GM23338 (cell line): ENCODE data around the gene AK2. TPM values are rescaled to one million over a fixed set of nuclear protein-coding genes. Genes with fewer than 3 reads are reported as not detected.

Experiments used
- ATAC-seq: fragments of 200-7000 bp; cut with Tn5 transposase; 3 replicates; pipeline ENCODE4 v1.9.1; 2020
- DNase-seq: peaks from one replicate; pipeline ENCODE4 v3.0.0-alpha.2; 2015; ENCODE audit warnings: low spot score
- H2AFZ ChIP-seq: fragments of 200-600 bp; sonication (generic); 2 replicates; pipeline ENCODE4 v1.8.0; 2016; ENCODE audit warnings: antibody characterized with exemption, mild to moderate bottlenecking, moderate library complexity
- H3F3A ChIP-seq: fragments of 200-600 bp; sonication (generic); replicated peaks from 2 replicates; pipeline ENCODE4 v1.8.0; 2017; ENCODE audit warnings: antibody characterized with exemption, mixed run types, low read depth
- H3K27ac ChIP-seq: fragments of 200-600 bp; sonication (generic); 2 replicates; pipeline ENCODE4 v1.6.1; 2016; ENCODE audit warnings: low read depth
- H3K27me3 ChIP-seq: fragments of 200-600 bp; sonication (generic); 2 replicates; pipeline ENCODE4 v1.8.0; 2016; ENCODE audit warnings: mild to moderate bottlenecking, mixed run types, moderate library complexity; ENCODE audit not compliant: insufficient read depth
- H3K36me3 ChIP-seq: fragments of 200-600 bp; sonication (generic); 2 replicates; pipeline ENCODE4 v1.8.0; 2016; ENCODE audit warnings: mild to moderate bottlenecking; ENCODE audit not compliant: insufficient read depth
- H3K4me1 ChIP-seq: fragments of 200-600 bp; sonication (generic); 2 replicates; pipeline ENCODE4 v1.8.0; 2016; ENCODE audit warnings: mild to moderate bottlenecking, moderate library complexity; ENCODE audit not compliant: insufficient read depth
- H3K4me2 ChIP-seq: fragments of 200-600 bp; sonication (generic); 2 replicates; pipeline ENCODE4 v1.7.1; 2017; ENCODE audit warnings: mixed run types
- H3K4me3 ChIP-seq: fragments of 200-600 bp; sonication (generic); 2 replicates; pipeline ENCODE4 v1.6.1; 2016; ENCODE audit warnings: mixed run types
- H3K79me2 ChIP-seq: fragments of 200-600 bp; sonication (generic); replicated peaks from 2 replicates; pipeline ENCODE4 v1.8.0; 2017; ENCODE audit warnings: mild to moderate bottlenecking; ENCODE audit not compliant: insufficient read depth
- H3K9me2 ChIP-seq: fragments of 200-600 bp; sonication (generic); 2 replicates; pipeline ENCODE4 v1.8.0; 2017; ENCODE audit not compliant: insufficient read depth
- H4K20me1 ChIP-seq: fragments of 200-600 bp; sonication (generic); replicated peaks from 2 replicates; pipeline ENCODE4 v1.8.0; 2017; ENCODE audit warnings: mild to moderate bottlenecking; ENCODE audit not compliant: insufficient read depth
- H3K27ac Mint-ChIP-seq: 2 replicates; pipeline ENCODE4 v1.8.0; 2020; ENCODE audit warnings: inconsistent platforms, mild to moderate bottlenecking, moderate library complexity, mixed read lengths
- H3K27me3 Mint-ChIP-seq: 3 replicates; pipeline ENCODE4 v1.8.0; 2022; ENCODE audit warnings: low read depth, mild to moderate bottlenecking, moderate library complexity, mixed read lengths, inconsistent platforms; ENCODE audit not compliant: insufficient read depth, poor library complexity
- H3K36me3 Mint-ChIP-seq: 3 replicates; pipeline ENCODE4 v1.8.0; 2021; ENCODE audit warnings: low read depth, mild to moderate bottlenecking, inconsistent platforms, moderate library complexity, mixed read lengths
- H3K4me1 Mint-ChIP-seq: 3 replicates; pipeline ENCODE4 v1.8.0; 2020; ENCODE audit warnings: mild to moderate bottlenecking, inconsistent platforms, mixed read lengths
- H3K4me3 Mint-ChIP-seq: 3 replicates; pipeline ENCODE4 v1.8.0; 2021; ENCODE audit warnings: moderate library complexity, mild to moderate bottlenecking, inconsistent platforms, mixed read lengths
- H3K9me3 Mint-ChIP-seq: 3 replicates; pipeline ENCODE4 v1.8.0; 2020; ENCODE audit warnings: moderate library complexity, mild to moderate bottlenecking, inconsistent platforms, mixed read lengths
- CREB1 ChIP-seq: fragments of 250-450 bp; sonication (Bioruptor Pico); IDR thresholded peaks from 2 replicates; pipeline ENCODE4 v1.5.0; 2020; ENCODE audit warnings: low read depth, mild to moderate bottlenecking, moderate library complexity
- CTCF ChIP-seq, 2 experiments: fragments of 200-600 bp in 1 of 2; sonication (generic) in 1 of 2; conservative IDR thresholded peaks; 2 replicates each; pipeline versions ENCODE4 v1.5.1 to v1.6.1; 2016 to 2017; ENCODE audit warnings: antibody characterized with exemption in 2 of 2, low read depth in 2 of 2, mild to moderate bottlenecking in 2 of 2, moderate library complexity in 1 of 2
- ETS1 ChIP-seq: IDR thresholded peaks from 2 replicates; pipeline ENCODE4 v1.6.1; 2016; ENCODE audit warnings: antibody characterized with exemption
- EZH2phosphoT487 ChIP-seq: fragments of 200-600 bp; sonication (generic); IDR thresholded peaks from one replicate; pipeline ENCODE4 v1.8.1; 2018; ENCODE audit warnings: antibody characterized with exemption; ENCODE audit not compliant: unreplicated experiment
- JUNB ChIP-seq: IDR thresholded peaks from one replicate; pipeline ENCODE4 v1.6.1; 2016; ENCODE audit warnings: antibody characterized with exemption; ENCODE audit not compliant: unreplicated experiment
- NANOG ChIP-seq: IDR thresholded peaks from 2 replicates; pipeline ENCODE4 v1.6.1; 2016; ENCODE audit warnings: antibody characterized with exemption, borderline replicate concordance
- POLR2AphosphoS5 ChIP-seq: IDR thresholded peaks from 2 replicates; pipeline ENCODE4 v1.6.1; 2016; ENCODE audit warnings: antibody characterized with exemption, low read depth
- REST ChIP-seq: IDR thresholded peaks from one replicate; pipeline ENCODE4 v1.6.1; 2018; ENCODE audit warnings: antibody characterized with exemption; ENCODE audit not compliant: unreplicated experiment
- ZNF114 ChIP-seq: fragments of 250-450 bp; sonication (Bioruptor Pico); IDR thresholded peaks from 2 replicates; pipeline ENCODE4 v1.5.0; 2020; ENCODE audit warnings: mild to moderate bottlenecking, moderate library complexity
- ZNF331 ChIP-seq: fragments of 250-450 bp; sonication (Bioruptor Pico); IDR thresholded peaks from 2 replicates; pipeline ENCODE4 v1.5.0; 2020; ENCODE audit warnings: low read depth, mild to moderate bottlenecking, moderate library complexity
- polyA plus RNA-seq: library from polyadenylated mRNA; unstranded; fragments of >200 nt; fragmentation: Nextera tagmentation; extraction: Ambion mirVana; gene quantifications from 2 replicates; pipeline ENCODE4 v1.2.1, GENCODE V29; 2016
- total RNA-seq: library from RNA; depleted of rRNA; stranded (reverse); fragments of >200 nt; shearing (Covaris generic); gene quantifications from 2 replicates; pipeline ENCODE4 v1.2.3, GENCODE V29; 2014

AK2 gene
- total and polyA plus RNA-seq, 2 experiments from 2014 or later = 125 to 142 TPM

- TF ChIP-seq REST (no peak), NANOG (no peak), EZH2phosphoT487 (no peak), CTCF (conservative IDR thresholded peaks at IDR 0.05; ENCODE audit: low read depth in 2 of 2) (no peak), POLR2AphosphoS5 (no peak), ZNF114 (CRISPR knock-in tag) (no peak), CREB1 (CRISPR knock-in tag) (no peak)
These were observed 67.1 kb downstream of the AK2 start (continued) for GRCh38 chr1:32969566-32969965.

- H3K9me3 Mint-ChIP-seq = no peaks in the 10 kb centered on the region; the same call in 1 of the 3 replicates
- peaks cover 30% of the 10 kb centered on the region for H3K27me3 Mint-ChIP-seq
- no peak overlapping the region for H3K4me3 ChIP-seq
- no peaks in the 10 kb centered on the region for H3K36me3 ChIP-seq
- H3K4me3 Mint-ChIP-seq = no peak overlapping the region
- H4K20me1 ChIP-seq = 0 out of 2 replicates have a peak, but pooled peaks cover 3% of the 10 kb centered on the region
- H3K4me1 Mint-ChIP-seq = peaks cover 15% of the 10 kb centered on the region
- DNase-seq (no peak), ATAC-seq (no peak)
- H2AFZ ChIP-seq = no peak overlapping the region
- no peak overlapping the region for H3K4me2 ChIP-seq
- peaks cover 51% of the 10 kb centered on the region for H3K27me3 ChIP-seq
- H3K9me2 ChIP-seq = peaks cover 7% of the 10 kb centered on the region; the same call in 1 of the 2 replicates
- H3K36me3 Mint-ChIP-seq = no peaks in the 10 kb centered on the region; the same call in 2 of the 3 replicates
- no peaks in the 10 kb centered on the region for H3F3A ChIP-seq
- no peaks in the 10 kb centered on the region for H3K79me2 ChIP-seq
- no peak overlapping the region for H3K27ac Mint-ChIP-seq
- H3K27ac ChIP-seq = no peak overlapping the region
- H3K4me1 ChIP-seq = peaks cover 17% of the 10 kb centered on the region
- TF ChIP-seq CREB1 (CRISPR knock-in tag) (no peak), ZNF114 (CRISPR knock-in tag) (no peak), REST (no peak), JUNB (no peak), ZNF331 (CRISPR knock-in tag) (no peak), NANOG (no peak), ETS1 (no peak), CTCF (conservative IDR thresholded peaks at IDR 0.05; ENCODE audit: low read depth in 2 of 2) (no peak), EZH2phosphoT487 (no peak)
These were observed 68.7 kb downstream of the AK2 start for GRCh38 chr1:32967888-32968568.
